Smooth muscle cell (in vitro differentiated cells): Measurements from ENCODE around the gene MRNIP. TPM values are rescaled to one million over a fixed set of nuclear protein-coding genes. Genes with fewer than 3 reads are reported as not detected.

Source experiments
- DNase-seq: peaks from one replicate; lab custom pipeline; 2025; ENCODE audit not compliant: unreplicated experiment; lab: John Stamatoyannopoulos, UW
- H2AFZ ChIP-seq: fragments of 200-600 bp; sonication (generic); 2 replicates; pipeline ENCODE4 v1.6.0; 2016; ENCODE audit warnings: antibody characterized with exemption, low read depth, mild to moderate bottlenecking
- H3F3A ChIP-seq: fragments of 200-600 bp; sonication (generic); 2 replicates; pipeline ENCODE4 v1.6.0; 2017; ENCODE audit warnings: antibody characterized with exemption, low read depth
- H3K27ac ChIP-seq: fragments of 200-600 bp; sonication (generic); 2 replicates; pipeline ENCODE4 v1.5.1; 2016; ENCODE audit warnings: low read depth, mild to moderate bottlenecking
- H3K27me3 ChIP-seq: fragments of 200-600 bp; sonication (generic); 2 replicates; pipeline ENCODE4 v1.6.1; 2016; ENCODE audit warnings: low read depth, mild to moderate bottlenecking
- H3K36me3 ChIP-seq: fragments of 200-600 bp; sonication (generic); 2 replicates; pipeline ENCODE4 v1.5.1; 2016; ENCODE audit warnings: low read depth
- H3K4me1 ChIP-seq: fragments of 200-600 bp; sonication (generic); 2 replicates; pipeline ENCODE4 v1.5.1; 2016; ENCODE audit warnings: low read depth
- H3K4me2 ChIP-seq: fragments of 200-600 bp; sonication (generic); 2 replicates; pipeline ENCODE4 v1.6.0; 2016; ENCODE audit warnings: mild to moderate bottlenecking
- H3K4me3 ChIP-seq: fragments of 200-600 bp; sonication (generic); 2 replicates; pipeline ENCODE4 v1.5.1; 2016; ENCODE audit warnings: mild to moderate bottlenecking
- H3K79me2 ChIP-seq: fragments of 200-600 bp; sonication (generic); 2 replicates; pipeline ENCODE4 v1.6.0; 2016; ENCODE audit warnings: low read depth, mild to moderate bottlenecking
- H3K9ac ChIP-seq: fragments of 200-600 bp; sonication (generic); 2 replicates; pipeline ENCODE4 v1.6.0; 2016; ENCODE audit warnings: low read depth
- H3K9me3 ChIP-seq: fragments of 200-600 bp; sonication (generic); replicated peaks from 2 replicates; pipeline ENCODE4 v1.5.1; 2016; ENCODE audit warnings: low read depth
- H4K20me1 ChIP-seq: fragments of 200-600 bp; sonication (generic); 2 replicates; pipeline ENCODE4 v1.6.0; 2016; ENCODE audit warnings: low read depth
- CTCF ChIP-seq: fragments of 200-600 bp; sonication (generic); IDR thresholded peaks from 2 replicates; pipeline ENCODE4 v1.5.1; 2017; ENCODE audit warnings: borderline replicate concordance, mild to moderate bottlenecking, antibody characterized with exemption; ENCODE audit not compliant: insufficient read depth, poor library complexity, severe bottlenecking
- WGBS: methylation state at CpG from one replicate; pipeline ENCODE4 v1.1.7; 2016; ENCODE audit warnings: low lambda C conversion rate; 5-methylcytosine and 5-hydroxymethylcytosine counted together
- polyA plus RNA-seq: library from polyadenylated mRNA; unstranded; fragments of >200 nt; fragmentation: Nextera tagmentation; extraction: Ambion mirVana; gene quantifications from 2 replicates; pipeline ENCODE4 v1.2.1, GENCODE V29; 2016
- total RNA-seq: library from RNA; depleted of rRNA; stranded (reverse); fragments of >200 nt; gene quantifications from 2 replicates; pipeline ENCODE4 v1.2.3, GENCODE V29; 2014

MRNIP gene
- total and polyA plus RNA-seq, 2 experiments from 2014 or later = 11.9 to 16.5 TPM

GRCh38 chr5:179868541-179868940 lies 9.9 kb upstream of the MRNIP start:
- H3K9ac ChIP-seq = no peak overlapping the region
- H3K4me3 ChIP-seq = no peak overlapping the region
- no peak overlapping the region for H3K4me2 ChIP-seq
- H4K20me1 ChIP-seq = no peaks in the 10 kb centered on the region
- H3F3A ChIP-seq = no peaks in the 10 kb centered on the region
- H3K9me3 ChIP-seq = no peaks in the 10 kb centered on the region
- H3K4me1 ChIP-seq = no peaks in the 10 kb centered on the region
- H3K27ac ChIP-seq = no peak overlapping the region
- H3K27me3 ChIP-seq = no peaks in the 10 kb centered on the region
- no peak overlapping the region for H2AFZ ChIP-seq
- TF ChIP-seq CTCF = no peak
- WGBS = 96% methylated on average over 14 of the region's 14 CpGs
- H3K36me3 ChIP-seq = no peaks in the 10 kb centered on the region
- DNase-seq = no peak
- H3K79me2 ChIP-seq = no peaks in the 10 kb centered on the region

DNA sequence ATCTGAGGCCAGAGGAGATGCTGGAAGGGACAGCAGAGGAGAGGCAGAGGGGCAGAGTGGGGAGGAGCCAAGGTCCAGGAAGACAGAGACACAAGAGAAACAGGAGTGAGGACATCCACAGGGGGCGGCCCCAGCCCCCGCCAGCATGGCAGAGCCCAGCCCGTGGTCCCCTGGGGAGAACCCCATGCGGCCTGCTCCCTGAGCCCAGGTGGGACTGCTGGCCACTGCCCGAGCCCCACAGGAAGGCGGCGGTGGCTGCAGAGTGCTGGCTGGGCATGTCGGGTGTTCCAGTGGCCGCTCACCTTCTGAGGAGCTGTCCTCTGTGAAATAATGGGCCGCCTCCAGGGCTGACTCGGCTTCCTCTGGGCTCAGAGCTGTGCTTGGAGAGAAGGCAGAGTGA lies 8.9 kb upstream of the MRNIP start:
- Histone ChIP-seq H3F3A (no peaks in the 10 kb centered on the region), H3K36me3 (no peaks in the 10 kb centered on the region), H3K4me2 (no peak overlapping the region), H3K4me1 (no peaks in the 10 kb centered on the region), H4K20me1 (no peaks in the 10 kb centered on the region), H3K27ac (no peak overlapping the region), H3K27me3 (no peaks in the 10 kb centered on the region), H3K4me3 (no peak overlapping the region), H3K9me3 (no peaks in the 10 kb centered on the region), H2AFZ (no peak overlapping the region), H3K79me2 (no peaks in the 10 kb centered on the region), H3K9ac (no peak overlapping the region)
- TF ChIP-seq CTCF = no peak
- 97% methylated on average over 11 of the region's 11 CpGs for WGBS
- no peak for DNase-seq

DNA sequence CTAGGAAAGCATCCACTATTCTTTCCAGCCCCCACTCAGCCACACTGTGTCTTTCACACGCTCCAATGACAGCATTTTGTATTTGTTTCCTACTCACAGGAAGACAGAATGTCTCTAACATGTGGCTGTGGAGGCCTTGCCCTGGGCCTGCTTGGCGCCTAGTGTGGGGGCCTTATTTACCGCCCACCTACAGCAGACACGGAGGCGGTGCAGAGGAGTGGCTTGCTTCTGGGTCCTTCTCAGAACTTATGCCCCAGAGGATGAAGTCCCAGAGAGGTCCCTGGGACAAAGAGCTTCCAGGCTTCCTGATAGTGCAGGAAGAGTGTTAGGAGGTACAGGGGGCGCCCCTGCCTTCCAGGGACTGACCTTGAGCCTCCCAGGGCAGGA lies 8.5 kb upstream of the MRNIP start:
- 98% methylated on average over 6 of the region's 6 CpGs for WGBS
- no peak for DNase-seq

More for the DNA sequence above, 8.5 kb upstream of the MRNIP start:
- Histone ChIP-seq H3F3A (no peaks in the 10 kb centered on the region), H3K9ac (no peak overlapping the region), H3K27ac (no peak overlapping the region), H3K27me3 (no peaks in the 10 kb centered on the region), H3K79me2 (no peaks in the 10 kb centered on the region), H3K4me2 (no peak overlapping the region), H3K9me3 (no peaks in the 10 kb centered on the region), H3K4me1 (no peaks in the 10 kb centered on the region), H3K4me3 (no peak overlapping the region), H3K36me3 (no peaks in the 10 kb centered on the region), H4K20me1 (no peaks in the 10 kb centered on the region), H2AFZ (no peak overlapping the region)
- no peak for TF ChIP-seq CTCF
